Dedifferentiated amniotic fluid mesenchymal stem cell (primary cell): ENCODE results near the gene KATNB1.
"Not testable (repeated sequence)": the region's sequence is repeated elsewhere in the genome, so short reads cannot be mapped to it uniquely, and the experiment has no call there.

Experiments used
- DNase-seq: peaks from one replicate; pipeline ENCODE4 v3.0.0-alpha.2; 2016; ENCODE audit errors: extremely low spot score

KATNB1 gene

GRCh38 chr16:57791195-57791892 lies 55.8 kb downstream of the KATNB1 start:
- DNase-seq, result no peak

- DNase-seq, result no peak
These were observed 56.4 kb downstream of the KATNB1 start for GRCh38 chr16:57791893-57792461.

- DNase-seq, result no peak
These were observed 59.4 kb downstream of the KATNB1 start for GRCh38 chr16:57794849-57795430.

DNA sequence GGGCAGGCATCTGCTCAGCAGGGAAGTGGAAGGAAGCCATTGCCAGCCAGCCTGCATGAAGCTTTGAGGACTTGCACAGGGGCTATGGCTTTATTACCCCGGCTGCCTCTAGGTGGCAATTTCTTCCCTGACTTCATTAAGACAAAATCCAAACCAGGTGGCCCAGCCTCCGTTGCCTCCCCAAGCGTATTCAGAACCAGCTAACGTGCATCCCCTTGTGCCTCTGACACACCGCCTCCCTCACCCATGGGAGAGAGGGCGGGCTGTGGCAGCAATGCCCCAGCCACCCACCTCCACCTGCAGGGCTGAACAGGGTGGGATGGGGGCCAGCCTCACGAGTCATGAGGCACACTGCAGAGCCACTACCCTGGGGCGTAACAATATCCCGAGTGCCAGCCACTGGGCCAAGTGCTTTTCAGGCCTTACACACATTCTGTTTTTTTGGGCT lies 59.9 kb downstream of the KATNB1 start:
- no peak for DNase-seq

- not testable (repeated sequence) for DNase-seq
These were observed 60.4 kb downstream of the KATNB1 start for GRCh38 chr16:57796014-57796413.

DNA sequence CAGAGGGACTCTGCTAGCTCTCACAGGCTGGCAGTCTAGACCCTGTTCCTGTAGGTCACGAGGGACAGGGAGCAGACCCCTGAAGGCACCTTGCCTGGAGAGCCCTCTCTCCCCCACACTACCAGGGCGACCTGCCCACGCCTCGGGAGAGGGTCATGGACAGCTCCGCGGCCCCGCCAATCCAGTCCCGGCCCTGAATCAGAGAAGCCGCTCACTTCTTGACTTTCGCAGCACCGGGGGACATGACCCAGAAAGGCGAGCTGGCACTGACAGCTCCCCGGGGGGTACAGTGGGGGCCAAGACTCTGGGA lies 61.6 kb downstream of the KATNB1 start:
- no peak for DNase-seq

DNA sequence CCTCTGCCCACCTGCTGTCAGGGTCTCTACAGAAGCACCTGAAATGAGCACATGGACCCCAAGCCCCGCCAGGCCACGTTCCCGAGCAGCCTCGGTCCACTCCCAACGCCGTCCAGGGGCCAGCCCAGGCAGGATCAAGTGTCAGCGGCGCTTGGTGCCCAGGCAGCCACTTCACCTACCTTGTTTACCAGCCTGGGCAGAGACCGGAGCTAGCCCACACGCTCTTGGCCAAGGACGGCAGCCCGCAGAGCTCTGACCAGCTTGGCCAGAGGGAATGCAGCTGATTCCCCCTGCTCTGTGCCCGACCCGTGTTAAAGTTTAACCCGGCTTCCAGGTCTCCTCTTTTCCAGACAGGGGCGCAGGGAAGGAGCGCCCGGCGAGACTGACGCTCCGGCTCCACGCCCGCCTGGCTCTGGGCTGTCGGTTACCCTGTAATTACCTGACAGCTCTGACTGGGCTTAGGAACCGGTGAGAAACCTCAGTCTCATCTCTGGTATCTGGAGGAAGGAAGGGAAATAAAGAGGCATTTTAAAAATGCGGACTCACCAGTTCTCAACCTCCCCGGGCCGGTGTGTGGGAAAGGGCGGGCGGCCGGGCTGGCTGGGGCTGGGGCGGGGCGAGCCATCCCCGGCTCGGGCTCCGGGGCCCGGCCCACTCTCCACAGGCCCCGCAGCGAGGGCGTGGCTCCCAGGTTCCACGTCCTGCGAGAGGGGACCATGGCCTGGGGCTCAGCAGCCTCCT lies 62.1 kb downstream of the KATNB1 start:
- no peak for DNase-seq

GRCh38 chr16:57798267-57798810 lies 62.8 kb downstream of the KATNB1 start:
- DNase-seq, result no peak

- no peak for DNase-seq
These were observed 63.5 kb downstream of the KATNB1 start for GRCh38 chr16:57798953-57799599.

DNA sequence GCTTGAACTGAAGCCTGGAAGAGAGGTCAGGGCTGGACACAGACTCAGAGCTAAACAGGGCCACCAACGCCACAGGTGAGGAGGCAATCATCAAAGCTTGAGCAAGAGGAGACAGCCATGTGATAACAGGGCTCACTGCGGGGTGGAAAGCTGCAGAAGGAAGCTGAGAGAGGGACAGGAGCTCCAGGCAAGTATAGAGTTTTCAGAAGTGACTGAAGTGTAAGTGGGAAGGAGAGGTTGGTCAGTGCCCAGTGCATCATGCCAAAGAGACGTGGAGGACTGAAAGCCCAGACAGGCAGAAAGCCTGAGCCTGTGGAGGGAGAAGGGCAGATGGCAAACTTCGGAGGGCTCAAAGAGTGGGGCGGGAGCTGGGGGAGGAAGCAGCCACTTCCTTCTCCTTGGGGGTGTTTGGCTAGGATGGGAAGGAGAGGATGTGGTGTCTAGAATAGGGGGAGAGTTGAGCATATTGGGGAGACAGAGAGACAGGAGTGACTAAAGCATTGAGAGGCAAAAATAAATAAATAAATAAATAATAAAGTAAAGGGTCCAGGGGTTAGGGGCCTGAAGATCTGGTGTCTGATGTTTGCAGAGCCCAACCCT lies 64.1 kb downstream of the KATNB1 start:
- DNase-seq, result no peak

GRCh38 chr16:57800200-57801097 lies 64.9 kb downstream of the KATNB1 start:
- no peak for DNase-seq

- peak; percentile 45 for DNase-seq
These were observed 65.7 kb downstream of the KATNB1 start for GRCh38 chr16:57801098-57801808.

DNA sequence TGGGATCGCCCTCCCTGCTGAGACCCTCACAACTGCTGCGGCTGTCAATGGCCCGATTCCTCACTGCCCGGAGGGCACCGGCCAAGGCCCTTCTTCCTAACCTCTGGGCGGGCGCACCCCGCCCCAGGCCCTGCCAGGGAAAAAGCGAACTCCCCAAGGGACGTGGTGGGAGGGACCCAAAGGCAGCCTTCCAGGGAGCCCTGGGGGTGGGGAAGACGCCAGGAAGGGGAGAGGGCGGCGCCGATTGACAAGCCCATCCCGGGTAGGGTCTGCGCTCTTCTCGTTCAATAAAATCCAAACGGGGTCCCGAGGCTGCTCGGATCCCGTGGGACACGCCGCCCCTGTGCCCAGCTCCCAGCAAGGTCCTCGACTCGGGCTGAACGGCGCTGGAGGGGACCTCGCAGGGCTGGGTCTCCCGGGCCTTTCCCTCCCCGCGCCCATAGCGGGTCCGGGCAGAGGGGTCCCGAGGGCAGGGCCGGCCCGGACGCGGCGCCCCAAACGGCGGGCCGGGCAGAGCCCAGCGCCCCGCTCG lies 66.3 kb downstream of the KATNB1 start:
- no peak for DNase-seq

DNA sequence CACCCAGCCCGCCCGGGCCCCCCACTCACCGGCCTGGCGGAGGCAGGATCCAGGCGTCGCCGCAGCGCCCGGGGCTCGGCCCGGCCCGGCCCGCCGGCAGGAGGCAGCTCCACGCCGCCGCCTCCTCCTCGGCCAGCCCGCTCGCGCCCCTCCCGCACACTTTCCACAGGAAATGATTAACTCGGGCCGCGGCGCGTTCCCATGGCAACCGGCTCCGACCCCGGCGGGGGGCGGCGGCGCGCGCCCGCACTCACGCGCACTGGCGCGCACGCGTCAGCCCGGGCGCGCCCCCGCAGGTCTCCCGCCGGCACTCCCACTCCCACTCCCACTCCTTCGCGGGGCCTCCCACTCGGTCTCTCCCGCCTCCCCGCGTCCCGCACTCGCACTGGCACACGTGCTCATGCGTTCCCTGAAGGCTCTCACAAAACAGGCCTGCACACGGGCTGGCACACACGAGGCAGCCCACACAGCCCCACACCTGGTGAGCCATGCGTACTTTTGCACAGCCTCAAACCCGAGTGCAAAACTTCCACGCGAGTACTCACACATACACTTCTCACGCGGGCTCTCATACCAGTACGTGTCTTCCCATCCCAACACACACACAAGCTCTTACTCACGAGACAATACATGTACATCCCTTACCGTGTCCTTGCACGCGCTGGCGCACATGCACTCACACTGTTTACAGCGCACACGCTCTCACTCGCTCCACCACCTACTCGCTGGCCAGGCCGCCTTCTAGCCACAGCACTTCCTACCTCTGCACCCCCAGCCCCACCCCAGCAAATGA lies 67.0 kb downstream of the KATNB1 start, which contains the start of gene KIFC3:
Gene KIFC3, minus strand, starts transcription at position 151 of the 793 bp plus-strand sequence. CDS start 4,248 bp downstream, outside the sequence.
- peak; percentile 55 for DNase-seq

DNA sequence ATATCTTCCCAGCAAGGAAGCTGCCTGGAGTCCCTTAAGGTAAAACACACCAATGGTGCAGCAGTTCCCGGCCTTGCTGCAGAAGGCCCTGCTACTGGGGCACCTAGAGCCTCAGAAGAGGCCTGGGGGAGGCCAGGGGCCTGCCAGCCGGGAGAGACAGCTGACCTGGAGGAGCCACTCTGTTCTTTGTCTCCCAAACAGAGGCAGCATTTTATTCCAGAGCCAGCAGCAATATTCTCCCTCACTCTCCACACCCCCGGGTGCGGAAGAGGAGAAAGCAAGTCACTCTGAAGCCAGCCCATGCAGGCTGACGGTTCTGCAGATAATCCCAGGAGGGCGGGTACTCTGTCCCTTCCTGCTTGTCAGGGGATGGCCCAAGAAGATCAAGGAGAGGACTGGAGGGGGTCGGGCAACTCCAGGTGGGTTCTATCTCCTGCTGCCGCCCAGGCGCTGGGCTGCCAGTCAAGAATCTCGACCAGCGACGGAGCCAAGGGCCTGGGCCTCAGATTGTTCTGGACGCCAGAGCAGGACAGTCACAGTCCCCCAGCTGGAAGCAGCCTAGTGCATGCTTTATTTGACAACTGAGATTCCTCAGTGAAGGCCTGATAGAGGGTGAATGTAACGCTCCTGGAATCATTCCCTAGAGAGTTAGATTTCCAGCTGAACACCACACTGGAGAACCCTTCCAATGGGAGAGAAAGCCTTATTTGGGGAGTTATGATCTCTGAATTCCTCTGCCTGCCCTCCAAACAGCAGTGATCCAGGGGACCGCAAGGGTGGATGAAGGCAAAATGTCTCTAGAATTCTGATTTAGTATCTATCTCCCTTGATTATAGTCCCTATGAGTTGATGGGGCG lies 67.8 kb downstream of the KATNB1 start:
- DNase-seq, result no peak

- DNase-seq, result no peak
These were observed 68.7 kb downstream of the KATNB1 start for GRCh38 chr16:57804111-57804837.

DNA sequence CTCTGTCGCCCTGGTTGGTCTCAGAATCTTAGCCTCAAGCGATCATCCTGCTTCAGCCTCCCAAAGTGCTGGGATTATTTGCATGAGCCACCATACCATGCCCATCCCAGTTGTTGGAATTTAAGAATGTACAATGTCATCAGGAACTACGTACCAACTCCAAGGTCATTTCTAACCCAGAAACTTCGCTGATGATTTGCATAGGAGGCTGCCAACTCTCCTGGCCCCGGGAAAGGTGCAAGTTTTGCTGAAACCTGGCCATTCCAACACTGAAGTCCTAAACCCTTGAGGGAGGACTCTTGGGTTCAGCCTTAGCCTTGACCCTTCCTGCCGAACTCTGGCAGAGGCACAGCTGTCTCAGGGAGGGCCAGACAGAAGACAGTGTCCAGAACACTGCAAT lies 69.6 kb downstream of the KATNB1 start:
- DNase-seq, result no peak
